ENCODE measurements around the gene TRMT1.
A peak's percentile ranks its signal among the peaks of the same experiment; 100 is the strongest.
"Not testable (repeated sequence)": the region's sequence is repeated elsewhere in the genome, so short reads cannot be mapped to it uniquely, and the experiment has no call there.

Gene TRMT1

DNA sequence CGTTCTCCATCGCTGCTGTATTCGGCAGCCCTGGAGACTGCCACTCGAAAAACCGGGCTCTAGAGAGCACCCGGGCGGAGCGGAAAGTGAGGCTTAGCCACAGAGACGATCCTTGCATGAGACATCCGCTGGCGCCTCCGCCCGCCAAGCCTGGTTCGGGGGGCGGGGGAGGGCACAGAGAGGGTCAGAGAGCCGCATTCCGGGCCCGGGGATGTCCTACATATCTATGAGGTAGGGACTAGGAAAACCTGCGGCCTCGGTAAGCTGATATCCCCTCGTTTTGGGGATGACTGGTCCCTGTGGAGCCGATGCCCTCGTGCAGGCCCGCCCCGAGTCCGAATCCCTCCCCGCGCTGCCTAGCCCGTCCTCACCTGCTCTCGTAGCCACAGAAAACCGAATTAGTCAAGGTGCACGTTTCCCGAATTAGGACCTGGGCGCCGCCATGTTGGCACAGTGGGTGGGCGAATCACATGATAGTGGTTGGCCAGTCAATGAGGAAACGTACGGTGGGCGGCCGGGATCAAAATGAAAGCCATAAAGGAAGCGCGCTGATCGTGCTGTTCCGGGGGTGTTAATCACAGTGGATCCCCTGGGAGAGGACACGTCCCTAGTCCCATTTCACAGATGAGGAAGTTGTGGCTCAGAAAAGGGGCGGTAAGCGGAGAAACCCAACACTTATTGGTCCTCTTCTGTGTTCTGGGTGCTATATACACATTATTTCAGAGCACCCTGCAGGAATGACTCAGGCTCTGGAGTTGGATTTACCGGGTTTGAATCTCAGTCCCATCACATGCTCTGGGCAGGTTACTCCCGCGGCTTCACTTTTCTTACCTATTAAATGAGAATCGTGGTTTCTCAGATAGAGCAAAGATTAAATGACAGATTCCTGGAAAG lies at the start of gene TRMT1:
Gene TRMT1 (minus strand): TSS at position 459 of the 894 bp plus-strand sequence. CDS start 341 bp downstream, at position 118.
- ATAC-seq (ENCODE audit: insufficient read depth, low read depth) = peak; percentile 70
- Histone ChIP-seq H3K79me2 (ENCODE audit: insufficient read depth, low read length) (peaks cover 55% of the 10 kb centered on the region), H2AFZ (ENCODE audit: low read depth, low read length) (peak within 1 kb of the TSS; percentile 75)

DNA sequence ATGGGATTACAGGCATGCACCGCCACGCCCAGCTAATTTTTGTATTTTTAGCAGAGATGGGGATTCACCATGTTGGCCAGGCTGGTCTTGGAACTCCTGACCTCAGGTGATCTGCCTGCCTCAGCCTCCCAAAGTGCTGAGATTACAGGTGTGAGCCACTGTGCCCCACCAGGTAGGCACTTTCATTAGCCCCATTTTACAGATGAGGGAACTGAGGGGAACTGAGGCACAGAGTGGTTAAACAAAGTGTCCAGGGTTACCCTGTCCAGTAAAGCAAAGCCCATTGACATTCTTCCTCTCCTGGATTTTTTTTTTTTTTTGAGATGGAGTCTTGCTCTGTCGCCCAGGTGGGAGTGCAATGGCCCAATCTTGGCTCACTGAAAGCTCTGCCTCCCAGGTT lies 49.6 kb upstream of the TRMT1 start:
- H3K4me1 ChIP-seq (ENCODE audit: insufficient read depth, low read length) = peaks cover 66% of the 10 kb centered on the region
- not testable (repeated sequence) for H3K79me2 ChIP-seq (ENCODE audit: insufficient read depth, low read length); DNase-seq; H3K9me3 ChIP-seq (ENCODE audit: insufficient read depth, low read length, severe bottlenecking); H2AFZ ChIP-seq (ENCODE audit: low read depth, low read length); H3K27ac ChIP-seq (ENCODE audit: low read length); H3K27me3 ChIP-seq (ENCODE audit: insufficient read depth, low read length, poor library complexity); H3K9ac ChIP-seq (ENCODE audit: low read depth, low read length); ATAC-seq (ENCODE audit: insufficient read depth, low read depth); H3K4me3 ChIP-seq (ENCODE audit: low read depth in 1 of 2, low read length in 2 of 2); H3K4me2 ChIP-seq (ENCODE audit: insufficient read depth, low read length); H3K36me3 ChIP-seq (ENCODE audit: insufficient read depth, low read length); H4K20me1 ChIP-seq (ENCODE audit: insufficient read depth, low read length)

More for the DNA sequence above, at the start of gene TRMT1:
- peaks cover 51% of the 10 kb centered on the region for H3K4me1 ChIP-seq (ENCODE audit: insufficient read depth, low read length)
- no peaks in the 10 kb centered on the region for H3K27me3 ChIP-seq (ENCODE audit: insufficient read depth, low read length, poor library complexity)
- H3K4me3 ChIP-seq (ENCODE audit: low read depth in 1 of 2, low read length in 2 of 2) = peak within 1 kb of the TSS; percentile 58 to 72
- H3K9ac ChIP-seq (ENCODE audit: low read depth, low read length) = peak within 1 kb of the TSS; percentile 59
- peaks cover 47% of the 10 kb centered on the region for H3K36me3 ChIP-seq (ENCODE audit: insufficient read depth, low read length)
- peak within 1 kb of the TSS; percentile 95 for H3K4me2 ChIP-seq (ENCODE audit: insufficient read depth, low read length)
- peak; percentile 94 for DNase-seq
- peaks cover 28% of the 10 kb centered on the region for H4K20me1 ChIP-seq (ENCODE audit: insufficient read depth, low read length)
- TF ChIP-seq, protein P1, sequence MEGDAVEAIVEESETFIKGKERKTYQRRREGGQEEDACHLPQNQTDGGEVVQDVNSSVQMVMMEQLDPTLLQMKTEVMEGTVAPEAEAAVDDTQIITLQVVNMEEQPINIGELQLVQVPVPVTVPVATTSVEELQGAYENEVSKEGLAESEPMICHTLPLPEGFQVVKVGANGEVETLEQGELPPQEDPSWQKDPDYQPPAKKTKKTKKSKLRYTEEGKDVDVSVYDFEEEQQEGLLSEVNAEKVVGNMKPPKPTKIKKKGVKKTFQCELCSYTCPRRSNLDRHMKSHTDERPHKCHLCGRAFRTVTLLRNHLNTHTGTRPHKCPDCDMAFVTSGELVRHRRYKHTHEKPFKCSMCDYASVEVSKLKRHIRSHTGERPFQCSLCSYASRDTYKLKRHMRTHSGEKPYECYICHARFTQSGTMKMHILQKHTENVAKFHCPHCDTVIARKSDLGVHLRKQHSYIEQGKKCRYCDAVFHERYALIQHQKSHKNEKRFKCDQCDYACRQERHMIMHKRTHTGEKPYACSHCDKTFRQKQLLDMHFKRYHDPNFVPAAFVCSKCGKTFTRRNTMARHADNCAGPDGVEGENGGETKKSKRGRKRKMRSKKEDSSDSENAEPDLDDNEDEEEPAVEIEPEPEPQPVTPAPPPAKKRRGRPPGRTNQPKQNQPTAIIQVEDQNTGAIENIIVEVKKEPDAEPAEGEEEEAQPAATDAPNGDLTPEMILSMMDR (IDR thresholded peaks at IDR 0.05; ENCODE audit: borderline replicate concordance, extremely low read depth, low read length, poor library complexity, severe bottlenecking) = no peak
- no peak for TF ChIP-seq EZH2 (IDR thresholded peaks at IDR 0.05; ENCODE audit: borderline replicate concordance, low read depth, low read length, severe bottlenecking)
- peak within 1 kb of the TSS; percentile 55 for H3K27ac ChIP-seq (ENCODE audit: low read length)
- H3K9me3 ChIP-seq (ENCODE audit: insufficient read depth, low read length, severe bottlenecking) = no peaks in the 10 kb centered on the region

- H3K79me2 ChIP-seq (ENCODE audit: insufficient read depth, low read length) = no peaks in the 10 kb centered on the region
- peak overlapping the region; percentile 20; the same call in 1 of the 2 replicates for H2AFZ ChIP-seq (ENCODE audit: low read depth, low read length)
- H3K4me3 ChIP-seq (ENCODE audit: low read depth in 1 of 2, low read length in 2 of 2) = no peak overlapping the region
- H3K9me3 ChIP-seq (ENCODE audit: insufficient read depth, low read length, severe bottlenecking) = no peaks in the 10 kb centered on the region
- H4K20me1 ChIP-seq (ENCODE audit: insufficient read depth, low read length) = no peaks in the 10 kb centered on the region
- ATAC-seq (ENCODE audit: insufficient read depth, low read depth) = no peak
- TF ChIP-seq, protein P1 (IDR thresholded peaks at IDR 0.05; ENCODE audit: borderline replicate concordance, extremely low read depth, low read length, poor library complexity, severe bottlenecking) = no peak
- TF ChIP-seq EZH2 (IDR thresholded peaks at IDR 0.05; ENCODE audit: borderline replicate concordance, low read depth, low read length, severe bottlenecking) = no peak
- H3K36me3 ChIP-seq (ENCODE audit: insufficient read depth, low read length) = no peaks in the 10 kb centered on the region
- peak overlapping the region; percentile 44; the same call in 1 of the 2 replicates for H3K9ac ChIP-seq (ENCODE audit: low read depth, low read length)
- H3K27ac ChIP-seq (ENCODE audit: low read length) = peak overlapping the region; percentile 77
- no peaks in the 10 kb centered on the region for H3K27me3 ChIP-seq (ENCODE audit: insufficient read depth, low read length, poor library complexity)
- DNase-seq = no peak
- H3K4me1 ChIP-seq (ENCODE audit: insufficient read depth, low read length) = peaks cover 66% of the 10 kb centered on the region
- peak overlapping the region; percentile 89; the same call in 1 of the 2 replicates for H3K4me2 ChIP-seq (ENCODE audit: insufficient read depth, low read length)
Observed at GRCh38 chr19:13165162-13165997, 48.8 kb upstream of the TRMT1 start.

Measured in DND-41 (cell line).